Measurements from ENCODE around the gene CD163L1.

GRCh38 chr12:7319930-7320329, 124.0 kb downstream of the CD163L1 start:
- TF ChIP-seq EZH2phosphoT487 (conservative IDR thresholded peaks at IDR 0.05; ENCODE audit: low read length) = no peak
- no peak for TF ChIP-seq CTCF (IDR thresholded peaks at IDR 0.05; ENCODE audit: insufficient read depth, low read length, poor library complexity, severe bottlenecking)
